ENCODE data around the gene HOOK2. TPM values are rescaled to one million over a fixed set of nuclear protein-coding genes. Genes with fewer than 3 reads are reported as not detected.

Gene HOOK2
- total and polyA plus RNA-seq, 12 donors, result 6.3 to 99.7 (median 29.1) TPM

- DNase-seq, result no peak
- Histone ChIP-seq H3K27ac (no peak overlapping the region), H3K4me1 (replicated peaks in 1 of 2) (peaks cover 0 to 9% of the 10 kb centered on the region in 2 donors), H3K27me3 (no peaks in the 10 kb centered on the region), H3K36me3 (replicated peaks in 1 of 2) (no peaks in the 10 kb centered on the region), H3K4me3 (no peak overlapping the region), H3K9me3 (replicated peaks in 1 of 3) (no peaks in the 10 kb centered on the region)
- intact Hi-C loops (cut with DNase I), result no loop called here
- TF ChIP-seq POLR2A (IDR thresholded peaks at IDR 0.05), result no peak
- TF ChIP-seq CTCF (IDR thresholded peaks at IDR 0.05), result no peak
- 67 to 78% (median 73%) methylated on average over 10 to 19 of the region's 19 CpGs for WGBS, 4 donors
These were observed 19.0 kb downstream of the HOOK2 start for GRCh38 chr19:12756150-12756883.

DNA sequence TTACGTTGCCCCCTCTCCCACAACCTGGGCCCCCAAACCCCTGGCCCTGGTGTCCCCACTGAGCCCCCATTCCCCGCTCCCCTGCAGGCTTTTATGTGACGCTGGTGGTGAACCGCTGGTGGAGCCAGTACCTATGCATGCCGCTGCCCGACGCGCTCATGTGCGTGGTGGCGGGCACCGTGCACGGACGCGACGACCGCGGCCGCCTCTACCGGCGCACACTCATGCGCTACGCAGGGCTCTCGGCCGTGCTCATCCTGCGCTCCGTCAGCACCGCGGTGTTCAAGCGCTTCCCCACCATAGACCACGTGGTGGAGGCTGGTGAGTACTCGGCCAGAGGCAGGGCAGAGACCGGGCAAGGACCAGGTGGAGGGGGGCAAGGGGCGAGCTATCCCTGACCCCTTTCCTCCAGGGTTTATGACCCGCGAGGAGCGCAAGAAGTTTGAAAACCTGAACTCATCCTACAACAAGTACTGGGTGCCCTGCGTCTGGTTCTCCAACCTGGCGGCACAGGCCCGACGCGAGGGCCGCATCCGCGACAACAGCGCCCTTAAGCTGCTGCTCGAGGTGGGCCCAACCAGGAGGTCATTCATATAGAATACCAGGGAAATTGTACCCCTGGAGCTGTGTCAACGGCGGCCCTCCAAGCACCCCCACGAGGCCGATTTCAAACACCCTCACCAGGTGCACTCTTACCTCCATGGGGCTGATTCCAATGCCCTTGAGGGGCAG, 20.7 kb downstream of the HOOK2 start:
- intact Hi-C loops (cut with DNase I), result loop anchor here in 1 of 2 donors (5.0 kb wide), 1 partner anchor 37 kb away; no protein-coding TSS in a partner anchor
- no peak for TF ChIP-seq CTCF (IDR thresholded peaks at IDR 0.05)
- TF ChIP-seq POLR2A (IDR thresholded peaks at IDR 0.05), result no peak
- no peaks in the 10 kb centered on the region for H3K9me3 ChIP-seq (replicated peaks in 1 of 3)
- WGBS, 4 donors, result 58 to 76% (median 65%) methylated on average over 19 to 50 of the region's 50 CpGs
- no peak overlapping the region for H3K27ac ChIP-seq
- no peaks in the 10 kb centered on the region for H3K27me3 ChIP-seq
- peaks cover 0 to 9% of the 10 kb centered on the region in 2 donors for H3K4me1 ChIP-seq (replicated peaks in 1 of 2)
- no peaks in the 10 kb centered on the region for H3K36me3 ChIP-seq (replicated peaks in 1 of 2)
- no peak overlapping the region for H3K4me3 ChIP-seq
- no peak for DNase-seq

GRCh38 chr19:12752056-12752781, 23.1 kb downstream of the HOOK2 start:
- Histone ChIP-seq H3K36me3 (replicated peaks in 1 of 2) (peaks cover 0 to 6% of the 10 kb centered on the region in 2 donors), H3K27ac (no peak overlapping the region), H3K4me3 (no peak overlapping the region), H3K4me1 (replicated peaks in 1 of 2) (peaks cover 0 to 1% of the 10 kb centered on the region in 2 donors), H3K27me3 (no peaks in the 10 kb centered on the region), H3K9me3 (replicated peaks in 1 of 3) (no peaks in the 10 kb centered on the region)
- DNase-seq, result no peak
- intact Hi-C loops (cut with DNase I), result loop anchor here in 1 of 2 donors (5.0 kb wide), 1 partner anchor 35 kb away; no protein-coding TSS in a partner anchor
- TF ChIP-seq POLR2A (IDR thresholded peaks at IDR 0.05) (no peak), CTCF (IDR thresholded peaks at IDR 0.05) (no peak)
- 74 to 77% (median 74%) methylated on average over 18 to 23 of the region's 23 CpGs for WGBS, 4 donors

- no peak within 1 kb of the TSS for H3K4me3 ChIP-seq
- no peaks in the 10 kb centered on the region for H3K4me1 ChIP-seq (replicated peaks in 1 of 2)
- TF ChIP-seq POLR2A (IDR thresholded peaks at IDR 0.05) (no peak), CTCF (IDR thresholded peaks at IDR 0.05) (no peak)
- 41 to 55% (median 41%) methylated on average over 8 to 14 of the region's 14 CpGs for WGBS, 4 donors
- H3K27ac ChIP-seq, result no peak within 1 kb of the TSS
- H3K9me3 ChIP-seq (replicated peaks in 1 of 3), result no peaks in the 10 kb centered on the region
- intact Hi-C loops (cut with DNase I), result loop anchor here in 1 of 2 donors (5.0 kb wide), 1 partner anchor 34 kb away; no protein-coding TSS in a partner anchor
- H3K36me3 ChIP-seq (replicated peaks in 1 of 2), result peaks cover 0 to 10% of the 10 kb centered on the region in 2 donors
- no peak for DNase-seq
- H3K27me3 ChIP-seq, result no peaks in the 10 kb centered on the region
These were observed 23.7 kb downstream of the HOOK2 start, which contains the start of gene BEST2 for GRCh38 chr19:12751635-12752034. TSS of gene BEST2 (plus strand) at chr19:12751791. CDS start at chr19:12752593, 802 bp downstream.
